Measurements from ENCODE around the gene PI4K2B. TPM values are rescaled to one million over a fixed set of nuclear protein-coding genes. Genes with fewer than 3 reads are reported as not detected.

PI4K2B gene
- total and polyA plus RNA-seq, 2 of the 8 experiments (the other 6 are each of a cell fraction or from before 2014, with no cell fraction given), result 3.0 to 16.2 TPM

GRCh38 chr4:25320336-25320735 lies 86.5 kb downstream of the PI4K2B start:
- no peaks in the 10 kb centered on the region for H3K27me3 ChIP-seq (replicated peaks in 1 of 4; ENCODE audit: control insufficient read depth in 3 of 4, extremely low read depth in 1 of 4, insufficient read depth in 3 of 4, low read length in 3 of 4)
- no peak overlapping the region for H3K56ac ChIP-seq (replicated peaks; ENCODE audit: insufficient read length, low read depth, low read length)
- H3K36me3 ChIP-seq (ENCODE audit: control insufficient read depth in 2 of 4, insufficient read depth in 4 of 4, low read length in 3 of 4), result no peaks in the 10 kb centered on the region; a peak in 2 of 8 replicates
- H4K5ac ChIP-seq (ENCODE audit: insufficient read length, low read depth, low read length), result no peak overlapping the region
- H2BK15ac ChIP-seq (ENCODE audit: low read length), result no peak overlapping the region
- H2BK12ac ChIP-seq (ENCODE audit: low read depth, low read length), result no peak overlapping the region
- H3K27ac ChIP-seq (ENCODE audit: low read depth, low read length), result no peak overlapping the region
- H3K4me3 ChIP-seq (ENCODE audit: extremely low read depth in 1 of 4, insufficient read depth in 2 of 4, low read depth in 3 of 4, low read length in 4 of 4), result no peak overlapping the region
- H3K18ac ChIP-seq (ENCODE audit: extremely low read depth, low read length), result no peak overlapping the region
- no peaks in the 10 kb centered on the region for H3K23me2 ChIP-seq (ENCODE audit: low read depth, low read length)
- H3K23ac ChIP-seq (ENCODE audit: insufficient read length), result no peak overlapping the region
- DNase-seq (ENCODE audit: low read depth in 1 of 2, low spot score in 2 of 2) (no peak), FAIRE-seq (no peak)
- H4K91ac ChIP-seq (replicated peaks; ENCODE audit: insufficient read length, low read length), result no peak overlapping the region
- ChIA-PET CTCF (ENCODE audit: partially characterized antibody) (interaction anchor here (2.4 kb wide), 1 partner anchor 8 kb away, joined by 13 read pairs; the partner anchor contains the start of gene ZCCHC4), POLR2A (ENCODE audit: partially characterized antibody) (interaction anchor here (0.6 to 1.4 kb wide), 2 partner anchors 56 to 62 kb away, joined by 3 read pairs; partner anchors contain the start of gene ANAPC4)
- no peak overlapping the region for H2BK120ac ChIP-seq (replicated peaks; ENCODE audit: low read depth, low read length)
- no peaks in the 10 kb centered on the region for H3K9me3 ChIP-seq (ENCODE audit: insufficient read depth in 2 of 2, low read depth in 1 of 2, low read length in 1 of 2)
- no peaks in the 10 kb centered on the region for H4K20me1 ChIP-seq (replicated peaks in 1 of 2; ENCODE audit: control insufficient read depth in 1 of 2, insufficient read depth in 2 of 2, low read length in 2 of 2)
- H3K4me2 ChIP-seq (ENCODE audit: insufficient read depth in 1 of 2, low read depth in 2 of 2, low read length in 2 of 2), result no peak overlapping the region; a peak in 1 of 4 replicates
- H2BK20ac ChIP-seq (ENCODE audit: low read length), result no peak overlapping the region
- H3K4me1 ChIP-seq (replicated peaks in 1 of 4; ENCODE audit: control insufficient read depth in 3 of 4, insufficient read depth in 4 of 4, low read length in 3 of 4), result no peaks in the 10 kb centered on the region
- H3K9ac ChIP-seq (replicated peaks in 1 of 4; ENCODE audit: extremely low read depth in 1 of 4, low read depth in 3 of 4, low read length in 3 of 4), result no peak overlapping the region
- no peak overlapping the region for H4K8ac ChIP-seq (ENCODE audit: extremely low read depth, insufficient read depth, low read length)
- H3K14ac ChIP-seq (ENCODE audit: insufficient read length), result no peak overlapping the region
- no peak overlapping the region for H2BK5ac ChIP-seq (ENCODE audit: low read depth, low read length)
- WGBS, 2 experiments (ENCODE audit: extremely low coverage in 1 of 2, insufficient coverage in 1 of 2, insufficient read length in 1 of 2, insufficient replicate concordance in 2 of 2, low coverage in 1 of 2, low lambda C conversion rate in 2 of 2, missing lambda C conversion rate in 1 of 2), result 81% methylated on average over 2 of the region's 2 CpGs; no CpG with 5 or more reads in 1 of the 2 experiments
- no peak overlapping the region for H2AK5ac ChIP-seq (ENCODE audit: low read depth, low read length)
- no peak overlapping the region for H2AFZ ChIP-seq (ENCODE audit: low read length)
- no peak overlapping the region for H3K4ac ChIP-seq (replicated peaks; ENCODE audit: insufficient read length, low read depth, low read length)
- no peaks in the 10 kb centered on the region for H3K79me2 ChIP-seq (ENCODE audit: control insufficient read depth in 1 of 2, insufficient read depth in 2 of 2, low read length in 2 of 2)
- H3K79me1 ChIP-seq (ENCODE audit: low read depth, low read length), result no peaks in the 10 kb centered on the region
- no peak for TF ChIP-seq POLR2A (IDR thresholded peaks at IDR 0.05; ENCODE audit: control extremely low read depth in 1 of 2, low read depth in 2 of 2, low read length in 2 of 2)
- no peak for TF ChIP-seq POU5F1 (IDR thresholded peaks at IDR 0.05; ENCODE audit: low read depth, low read length)
- TF ChIP-seq CHD1 (IDR thresholded peaks at IDR 0.05; ENCODE audit: low read depth, low read length), result no peak
- no peak for TF ChIP-seq TBP (IDR thresholded peaks at IDR 0.05; ENCODE audit: low read depth, low read length)
- TF ChIP-seq SP4 (IDR thresholded peaks at IDR 0.05; ENCODE audit: low read length), result no peak
- no peak for TF ChIP-seq HDAC2 (IDR thresholded peaks at IDR 0.05; ENCODE audit: borderline replicate concordance in 1 of 2, low read depth in 2 of 2, low read length in 2 of 2)
- no peak for TF ChIP-seq POLR2AphosphoS5 (IDR thresholded peaks at IDR 0.05; ENCODE audit: low read depth, low read length)
- TF ChIP-seq BACH1 (IDR thresholded peaks at IDR 0.05; ENCODE audit: low read length), result no peak
- TF ChIP-seq CTCF (IDR thresholded peaks at IDR 0.05; ENCODE audit: control extremely low read depth in 1 of 3, insufficient read depth in 1 of 3, low read depth in 1 of 3, low read length in 3 of 3), result no peak
- TF ChIP-seq SIRT6 (IDR thresholded peaks at IDR 0.05; ENCODE audit: low read length), result no peak
- no peak for TF ChIP-seq BRCA1 (IDR thresholded peaks at IDR 0.05; ENCODE audit: low read depth, low read length)
- TF ChIP-seq CREB1 (IDR thresholded peaks at IDR 0.05), result no peak
- no peak for TF ChIP-seq RNF2 (IDR thresholded peaks at IDR 0.05; ENCODE audit: borderline replicate concordance, low read depth, low read length, missing control alignments, poor library complexity, severe bottlenecking)

Data from H1 (cell line).